GM19240 (cell line): Measurements from ENCODE around the gene SHISAL2A.

Experiments used
- DNase-seq: peaks from one replicate; pipeline ENCODE4 v3.0.0; 2011; ENCODE audit warnings: low spot score; ENCODE audit not compliant: insufficient read length

The SHISAL2A gene

DNA sequence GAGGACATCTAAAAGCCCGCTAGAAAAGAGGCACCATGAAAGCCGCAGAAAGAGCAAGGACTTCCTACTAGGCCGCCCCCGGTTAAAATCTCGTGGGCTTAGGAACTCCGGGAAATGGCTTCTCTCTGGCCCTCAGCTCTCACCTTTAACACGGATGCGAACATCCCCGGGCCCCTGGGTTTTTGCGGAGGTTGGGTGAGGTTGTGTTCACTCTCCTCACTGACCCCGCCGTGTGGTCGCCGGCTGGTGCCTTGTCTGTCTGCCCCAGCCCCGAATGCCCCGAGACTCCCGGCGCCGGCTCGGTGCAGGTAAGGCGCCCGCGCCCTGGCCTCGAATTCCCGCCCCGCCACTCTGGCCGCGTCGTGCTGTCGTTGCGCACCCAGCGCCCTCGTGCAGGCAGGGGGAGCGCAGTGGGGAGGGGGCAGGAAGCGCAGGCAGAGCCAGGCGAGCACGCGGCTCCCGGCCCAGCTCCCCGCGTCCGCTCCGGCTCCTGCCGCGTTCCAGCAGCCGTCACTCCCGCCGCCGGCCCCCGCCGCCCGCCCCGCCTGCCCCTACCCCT, at the start of gene SHISAL2A:
SHISAL2A (plus strand) TSS at position 437 of the 559 bp plus-strand sequence. CDS start 326 bp downstream, outside the sequence.
- DNase-seq: no peak

DNA sequence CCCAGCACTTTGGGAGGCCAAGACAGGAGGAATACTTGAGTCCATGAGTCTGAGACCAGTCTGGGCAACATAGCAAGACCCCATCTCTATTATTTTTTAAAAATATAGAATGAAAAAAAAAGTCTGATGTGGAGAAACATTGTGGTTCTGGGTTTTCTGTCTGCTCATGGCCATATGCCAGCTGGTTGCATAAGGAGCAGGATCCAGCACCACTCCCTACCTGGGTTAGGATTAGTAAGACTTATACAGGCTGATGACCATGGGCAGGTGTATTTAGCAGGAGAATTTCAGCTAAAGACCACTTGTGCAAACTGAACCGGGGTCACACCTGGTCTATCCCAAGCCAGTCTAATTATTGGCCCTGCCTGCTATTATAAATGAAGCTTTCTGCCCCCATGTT, 47.5 kb upstream of the SHISAL2A start:
- no peak for DNase-seq

DNA sequence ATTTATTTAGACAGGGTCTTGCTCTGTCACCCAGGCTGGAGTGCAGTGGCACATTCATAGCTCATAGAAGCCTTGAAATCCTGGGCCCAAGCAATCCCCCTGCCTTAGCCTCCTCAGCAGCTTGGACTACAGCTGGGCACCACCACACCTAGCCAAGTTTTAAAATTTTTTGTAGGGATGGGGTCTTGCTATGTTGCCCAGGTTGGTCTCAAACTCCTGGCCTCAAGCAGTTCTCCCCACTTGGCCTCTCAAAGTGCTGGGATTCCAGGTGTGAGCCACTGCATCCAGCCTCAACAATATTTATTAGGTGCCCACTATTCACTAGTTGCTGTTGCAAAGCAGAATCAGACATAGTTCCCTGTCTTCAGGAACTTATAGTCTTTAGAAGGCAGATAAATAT, 44.9 kb upstream of the SHISAL2A start:
- DNase-seq: no peak

DNA sequence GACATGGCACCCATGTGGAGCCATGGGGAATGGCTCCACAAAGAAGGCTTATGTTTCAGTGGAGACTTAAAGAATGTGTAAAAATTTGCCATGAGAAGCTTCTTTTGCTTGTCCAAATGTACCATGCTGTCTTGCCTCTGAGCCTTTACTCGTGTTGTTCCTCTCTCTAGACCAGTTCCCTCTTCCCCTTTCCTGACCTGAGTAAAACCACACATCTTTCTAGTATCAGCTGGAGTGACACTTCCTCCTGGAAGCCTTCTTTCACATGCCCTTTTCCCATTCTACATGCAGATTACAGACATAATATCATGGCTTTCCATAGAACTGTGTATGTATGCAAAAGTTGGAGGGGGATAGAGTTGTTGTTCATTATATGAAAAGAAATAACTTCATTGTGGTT, 44.4 kb upstream of the SHISAL2A start:
- DNase-seq: no peak

DNA sequence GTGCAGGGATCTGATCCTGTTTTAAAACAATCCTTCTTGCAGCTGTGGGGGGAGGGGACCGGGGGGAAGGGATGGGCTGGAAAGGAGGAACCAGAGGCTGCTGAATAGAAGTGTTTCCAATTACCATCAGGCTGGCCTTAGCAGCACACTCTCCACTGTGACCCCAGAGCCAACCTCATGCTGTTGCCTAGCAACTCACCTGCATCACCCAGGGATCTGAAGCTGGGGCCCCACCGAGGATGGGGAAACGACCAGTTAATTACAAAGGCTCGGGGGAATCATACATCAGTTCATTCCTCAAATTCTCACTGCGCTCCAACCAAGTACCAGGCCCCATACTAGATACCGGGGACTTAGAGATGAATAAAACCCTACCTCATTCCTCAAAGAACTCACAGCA, 42.7 kb upstream of the SHISAL2A start:
- no peak for DNase-seq

DNA sequence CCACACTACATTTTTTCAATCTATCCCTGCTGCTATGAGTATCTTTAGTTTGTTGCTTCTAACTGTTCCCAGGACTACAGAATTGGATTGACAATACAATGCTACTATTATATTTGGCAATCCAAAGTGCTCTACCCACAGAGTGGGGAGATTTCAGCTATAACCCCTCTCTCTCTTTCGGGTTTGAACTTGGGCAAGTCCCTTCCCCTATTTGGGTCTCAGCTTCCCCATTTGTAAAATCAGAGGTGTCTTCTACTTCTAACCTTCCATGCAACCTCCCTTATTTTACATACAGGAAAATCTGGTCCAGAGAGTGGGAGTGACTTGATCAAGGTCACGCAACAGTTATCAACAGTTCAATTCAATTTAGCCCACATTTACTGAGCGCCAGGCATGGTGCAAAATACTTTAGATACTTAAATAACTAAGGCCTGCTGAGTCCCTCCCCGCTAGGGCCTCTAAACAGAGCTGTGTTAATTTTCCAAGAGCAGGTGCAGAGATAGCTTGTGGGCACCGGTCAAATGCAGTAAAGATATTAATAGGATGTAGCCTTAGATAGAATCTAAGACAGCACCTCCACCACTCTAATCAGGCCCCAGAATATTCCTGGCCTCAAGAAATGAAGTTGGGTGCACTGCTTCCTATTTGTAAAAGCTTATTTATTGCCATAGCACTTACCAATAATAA, 40.2 kb upstream of the SHISAL2A start:
- no peak for DNase-seq

DNA sequence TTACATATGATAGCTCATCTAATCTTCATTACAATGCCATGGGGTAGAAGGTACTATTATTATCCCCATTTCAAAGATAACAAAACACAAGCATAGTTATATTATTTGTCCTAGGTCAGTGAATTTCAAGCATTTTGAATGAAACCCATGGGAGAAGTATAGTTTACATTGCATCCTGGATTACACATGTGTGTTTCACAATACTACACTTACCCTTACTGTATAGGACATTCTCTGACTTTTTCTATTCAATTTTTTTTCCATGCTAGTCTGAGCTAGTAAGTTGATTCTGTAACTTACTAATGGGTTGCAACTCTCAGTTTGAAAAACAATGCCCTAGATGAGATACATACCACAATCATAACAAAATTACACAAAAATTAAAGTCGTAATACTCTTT, 39.5 kb upstream of the SHISAL2A start:
- no peak for DNase-seq

DNA sequence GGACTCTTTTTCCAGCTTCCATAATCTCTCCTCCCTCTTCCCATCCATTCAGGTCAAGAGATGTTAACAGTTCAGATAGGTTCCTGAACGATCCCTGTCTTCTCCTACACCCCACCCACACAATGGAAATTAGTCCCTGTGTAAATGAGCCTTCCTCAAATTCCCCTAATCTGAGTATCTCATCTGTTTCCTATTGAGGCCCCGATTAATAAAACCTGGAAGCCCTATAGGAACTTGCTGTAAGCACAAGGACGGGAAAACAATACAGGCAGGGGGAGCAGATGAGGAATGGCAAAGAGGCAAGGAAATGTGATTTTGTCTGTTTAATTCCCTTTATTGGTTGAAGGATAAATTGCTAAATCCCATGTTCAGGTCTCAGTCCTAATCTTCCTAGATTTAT, 37.9 kb upstream of the SHISAL2A start:
- DNase-seq: no peak

DNA sequence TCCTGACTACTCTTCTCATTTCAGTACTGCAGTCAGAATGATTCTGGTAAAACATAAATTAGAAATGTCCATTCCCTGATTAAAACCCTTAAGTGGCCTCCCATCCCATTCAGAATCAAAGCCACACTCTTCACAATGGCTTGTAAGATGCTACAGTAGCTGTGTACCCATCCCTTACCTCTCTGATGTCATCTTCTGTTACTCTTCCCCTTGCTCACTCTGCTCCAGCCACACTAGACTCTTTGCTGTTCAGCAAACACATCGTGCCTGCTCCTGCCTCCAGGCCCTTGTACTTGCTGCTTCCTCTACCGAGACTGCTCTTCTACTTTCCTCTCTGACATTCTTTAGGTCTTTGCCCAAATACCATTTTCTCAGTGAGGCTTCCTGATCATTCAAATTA, 35.1 kb upstream of the SHISAL2A start:
- DNase-seq: no peak

DNA sequence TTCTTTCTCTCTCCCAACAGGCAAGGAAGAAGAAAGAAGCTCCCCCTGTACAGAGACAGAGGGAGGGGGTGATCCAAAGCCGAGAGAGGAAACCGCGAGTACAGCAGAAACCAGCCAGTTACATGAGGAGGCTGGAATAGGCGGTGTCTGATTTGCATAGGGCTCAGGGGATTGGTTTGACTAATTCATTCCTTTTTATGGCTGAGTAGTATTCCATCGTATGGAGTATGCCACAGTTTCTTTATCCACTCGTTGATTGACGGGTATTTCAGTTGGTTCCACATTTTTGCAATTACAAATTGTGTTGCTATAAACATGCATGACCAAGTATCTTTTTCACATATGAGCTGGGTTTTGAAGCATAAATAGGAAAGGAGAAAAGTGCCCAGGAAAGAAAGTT, 34.2 kb upstream of the SHISAL2A start:
- DNase-seq: no peak

DNA sequence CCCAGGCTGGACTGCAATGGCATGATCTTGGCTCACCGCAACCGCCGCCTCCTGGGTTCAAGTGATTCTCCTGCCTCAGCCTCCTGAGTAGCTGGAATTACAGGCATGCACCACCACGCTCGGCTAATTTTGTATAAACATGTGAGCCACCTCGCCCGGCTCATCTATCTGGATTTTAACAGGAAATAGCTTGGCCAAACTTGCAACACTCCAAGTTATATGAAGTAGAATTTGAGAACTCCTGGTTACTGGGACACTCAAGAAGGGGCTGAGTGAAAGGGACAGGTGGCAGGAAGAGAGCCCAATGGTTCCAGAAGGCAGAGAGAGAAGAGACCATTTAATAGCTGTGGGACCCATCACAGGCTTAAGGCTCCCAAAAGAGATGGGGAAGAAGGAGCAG, 33.7 kb upstream of the SHISAL2A start:
- no peak for DNase-seq

DNA sequence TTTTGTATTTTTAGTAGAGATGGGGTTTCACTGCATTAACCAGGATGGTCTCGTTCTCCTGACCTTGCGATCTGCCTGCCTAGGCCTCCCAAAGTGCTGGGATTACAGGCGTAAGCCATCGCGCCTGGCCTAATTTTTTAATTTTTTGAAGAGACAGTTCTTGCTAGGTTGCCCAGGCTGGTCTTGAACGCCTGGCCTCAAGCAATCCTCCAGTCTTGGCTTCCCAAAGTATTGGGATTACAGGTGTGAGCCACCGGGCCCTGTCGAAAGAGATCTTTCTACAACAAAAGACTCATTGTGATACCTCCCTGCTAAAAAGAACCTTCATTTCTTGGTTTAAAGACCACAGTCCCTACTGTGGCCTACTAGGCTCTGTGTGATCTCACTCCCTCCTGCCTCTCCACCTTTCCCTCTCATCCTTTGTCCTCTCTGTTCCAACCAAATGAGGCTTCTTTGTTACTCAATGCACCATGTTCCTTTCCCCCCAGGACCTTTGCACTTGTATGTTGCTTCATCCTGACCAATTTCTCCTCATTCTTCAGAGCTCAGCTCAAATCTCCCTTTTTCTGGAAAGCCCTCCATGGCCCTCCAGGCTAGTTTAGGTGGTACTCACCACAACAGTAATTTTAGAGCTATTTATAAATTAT, 32.3 kb upstream of the SHISAL2A start:
- no peak for DNase-seq

DNA sequence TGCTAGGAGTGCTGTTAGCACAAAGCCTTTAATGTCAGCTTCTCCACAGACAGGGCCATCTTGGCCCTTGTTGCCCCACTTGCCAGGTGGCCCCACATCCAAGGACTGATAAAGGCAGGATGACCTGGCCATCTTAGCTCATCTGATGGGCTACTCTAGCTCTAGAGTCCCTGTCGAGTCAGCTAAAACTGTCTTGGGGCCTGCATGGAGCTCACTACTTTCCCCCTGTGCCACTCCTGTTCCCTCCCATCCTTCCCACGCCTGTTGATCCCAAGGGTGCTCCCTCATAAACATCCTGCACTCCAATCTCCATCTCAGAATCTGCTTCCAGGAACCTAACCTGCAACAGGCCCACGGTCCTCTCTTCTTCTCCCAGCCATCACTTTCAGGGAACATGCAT, 31.4 kb upstream of the SHISAL2A start:
- DNase-seq: no peak

DNA sequence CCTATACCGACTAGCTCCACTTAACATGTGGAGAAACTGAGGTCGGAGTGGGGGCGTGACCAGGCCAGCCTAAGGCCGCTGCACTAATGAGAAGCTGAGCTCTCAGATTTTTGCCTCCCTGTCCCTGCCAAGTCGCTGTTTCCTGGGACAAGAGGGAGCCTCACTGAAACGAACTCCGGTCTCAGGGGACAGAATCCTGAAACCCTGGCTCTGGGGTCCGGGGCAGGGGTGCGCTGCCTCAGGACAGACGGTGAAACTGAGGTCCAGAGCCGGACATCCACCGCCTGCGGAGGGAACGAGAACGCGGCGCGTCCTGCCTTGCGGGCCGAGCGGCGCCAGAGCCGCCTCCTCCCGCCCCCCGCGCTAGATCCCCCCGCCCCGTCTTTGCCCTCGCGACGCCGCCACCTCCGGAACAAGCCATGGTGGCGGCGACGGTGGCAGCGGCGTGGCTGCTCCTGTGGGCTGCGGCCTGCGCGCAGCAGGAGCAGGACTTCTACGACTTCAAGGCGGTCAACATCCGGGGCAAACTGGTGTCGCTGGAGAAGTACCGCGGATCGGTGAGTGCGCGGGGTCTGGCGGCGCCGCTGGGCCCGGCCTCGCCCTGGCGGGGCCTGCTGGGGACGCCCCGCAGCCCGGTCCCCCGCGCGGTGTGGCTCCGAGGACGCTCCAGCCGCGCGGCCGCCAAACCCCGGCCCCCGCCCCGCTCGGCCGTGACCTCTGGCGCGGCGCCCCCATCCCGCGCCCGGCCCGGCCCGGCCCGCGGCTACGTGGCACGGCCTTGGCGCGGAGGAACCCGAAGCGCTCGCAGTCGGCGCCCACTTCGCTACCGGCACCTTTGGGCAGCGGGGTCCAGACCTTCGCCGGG, 30.7 kb upstream of the SHISAL2A start, which contains the start of gene GPX7:
GPX7 (plus strand) TSS at position 381 of the 865 bp plus-strand sequence; CDS start at position 420, 39 bp downstream.
- peak; percentile 29 for DNase-seq

DNA sequence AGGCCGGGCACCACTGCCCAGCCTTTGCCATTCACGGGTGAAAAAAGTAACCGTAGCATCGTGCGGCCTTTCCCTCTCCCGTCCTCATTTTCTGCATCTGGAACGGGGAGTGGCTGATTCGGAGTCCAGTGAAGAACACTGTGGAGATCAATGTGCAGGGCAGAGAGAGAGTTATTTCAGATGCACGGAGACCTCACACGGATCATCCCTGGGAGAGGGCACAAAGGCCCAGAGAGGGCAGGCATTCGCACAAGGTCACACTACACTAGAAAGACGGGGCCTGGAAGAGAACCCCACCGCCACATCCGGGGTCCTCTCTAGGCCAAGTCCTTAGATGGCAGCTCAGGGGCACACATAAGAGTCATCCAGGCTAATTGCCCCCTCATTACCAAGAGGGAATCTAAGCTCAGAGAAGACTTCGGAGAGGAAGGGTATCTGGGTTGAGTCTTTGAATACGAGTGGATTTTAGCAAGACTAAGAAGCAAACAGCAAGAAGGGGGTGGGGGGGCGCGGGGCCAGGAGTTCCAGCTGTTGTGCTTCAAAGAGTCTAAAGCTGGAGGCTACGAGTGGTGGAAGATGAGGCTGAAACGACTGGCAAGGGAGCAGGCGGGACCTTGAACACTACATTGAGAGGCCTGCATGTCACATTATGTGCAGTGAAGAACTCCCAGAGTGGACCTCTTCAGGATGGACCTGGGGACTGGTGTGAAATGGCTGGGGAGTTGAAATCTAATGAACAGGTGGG, 29.9 kb upstream of the SHISAL2A start:
- no peak for DNase-seq

DNA sequence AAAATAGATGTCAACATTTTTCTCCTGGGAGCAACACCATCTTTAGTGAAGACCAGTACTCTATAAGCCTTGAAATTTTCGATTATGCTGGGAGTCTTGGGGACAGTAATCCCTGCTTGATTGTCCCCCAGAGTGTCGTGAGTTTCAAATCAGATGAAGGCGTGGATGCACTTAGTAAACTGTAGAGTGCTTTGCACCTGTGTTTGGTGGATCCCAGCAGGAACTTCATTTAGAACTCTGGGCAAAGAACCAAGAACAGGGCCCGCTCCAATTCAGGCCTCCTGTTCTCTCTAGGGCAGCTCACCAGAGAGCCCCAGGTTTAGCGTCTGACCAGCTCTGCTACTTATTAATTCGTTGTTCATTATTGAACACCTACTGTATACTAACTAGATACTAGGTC, 29.3 kb upstream of the SHISAL2A start:
- DNase-seq: no peak

DNA sequence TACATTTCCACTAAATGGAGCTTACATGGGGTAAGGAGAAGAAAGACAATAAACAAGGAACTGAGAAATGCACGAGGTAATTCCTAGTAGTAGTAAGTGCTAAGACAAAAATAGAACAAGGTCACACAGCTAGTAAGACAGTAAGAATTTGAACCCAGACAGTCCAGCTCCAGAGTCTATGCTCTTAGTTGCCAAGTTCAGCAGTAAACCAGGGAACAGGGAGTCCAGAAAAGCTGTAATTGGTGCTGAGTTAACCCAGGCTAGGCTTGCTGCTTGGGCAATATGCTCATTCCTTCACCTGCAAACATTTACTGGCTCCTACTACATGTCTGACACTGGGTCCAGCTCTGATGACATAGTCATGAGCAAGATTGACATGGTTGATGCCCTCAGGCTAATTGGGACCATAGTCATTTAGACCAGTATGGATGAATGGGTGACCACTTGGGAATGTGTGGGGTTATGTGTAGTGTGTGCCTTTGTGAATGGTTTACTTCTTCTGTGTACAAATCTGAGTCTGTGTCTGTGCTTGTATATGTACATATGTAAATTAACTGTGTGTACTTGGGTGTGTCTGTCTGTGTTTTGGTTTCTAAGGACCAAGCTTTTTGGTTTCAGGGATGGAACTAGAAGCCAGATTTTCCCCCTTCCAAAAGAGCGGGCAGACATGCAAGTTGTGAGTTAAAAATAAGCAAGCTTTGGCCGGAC, 28.8 kb upstream of the SHISAL2A start:
- DNase-seq: no peak

DNA sequence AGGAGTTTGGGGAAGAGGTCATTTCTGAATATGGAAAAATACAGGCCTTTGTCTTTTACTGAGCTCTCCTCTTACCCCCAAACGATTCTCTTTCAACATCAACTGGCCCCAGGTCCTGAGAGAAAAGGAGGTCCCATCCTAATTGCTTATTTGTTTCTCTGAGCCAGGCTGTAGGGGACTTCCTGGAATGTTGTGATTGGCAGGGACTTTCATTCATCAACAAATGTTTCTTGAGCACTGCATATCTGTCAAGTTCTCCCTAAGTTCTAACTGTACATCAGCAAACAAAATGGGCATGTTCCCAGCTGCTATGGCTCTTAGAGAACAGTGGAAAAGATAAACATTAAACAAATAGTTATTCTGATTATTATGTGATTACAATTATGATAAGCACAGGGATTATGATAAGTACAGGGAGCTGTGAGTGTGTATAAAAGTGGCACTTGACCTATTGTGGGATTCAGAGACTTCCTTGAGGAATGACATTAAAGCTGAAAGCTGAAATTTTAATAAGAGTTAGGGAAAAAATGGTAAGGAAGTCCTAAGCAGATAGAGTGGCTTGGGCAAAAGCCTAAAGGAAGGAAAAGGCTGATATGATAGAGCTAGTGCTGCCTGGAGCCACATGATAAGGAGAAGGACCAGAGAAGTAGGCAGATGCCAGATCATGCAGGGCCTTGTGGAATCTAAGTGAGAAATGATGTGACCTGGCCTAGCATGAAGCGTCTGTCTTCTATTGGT, 19.2 kb upstream of the SHISAL2A start:
- no peak for DNase-seq

DNA sequence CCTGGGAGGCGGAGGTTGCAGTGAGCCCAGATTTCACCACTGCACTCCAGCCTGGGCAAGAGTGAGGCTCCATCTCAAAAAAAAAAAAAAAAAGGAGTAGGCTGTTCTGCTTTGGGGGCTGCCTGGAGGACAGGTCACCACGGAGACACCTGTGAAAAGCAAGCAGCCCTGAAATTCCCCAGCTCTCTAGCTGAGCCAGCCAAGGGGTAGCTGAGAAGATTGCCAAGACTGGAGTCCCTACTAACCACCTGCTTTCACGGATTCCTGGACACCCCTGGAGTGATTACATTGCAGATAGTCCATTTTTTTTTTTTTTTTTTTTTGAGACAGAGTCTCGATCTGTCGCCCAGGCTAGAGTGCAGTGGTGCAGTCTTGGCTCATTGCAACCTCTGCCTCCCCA, 18.3 kb upstream of the SHISAL2A start:
- no peak for DNase-seq

DNA sequence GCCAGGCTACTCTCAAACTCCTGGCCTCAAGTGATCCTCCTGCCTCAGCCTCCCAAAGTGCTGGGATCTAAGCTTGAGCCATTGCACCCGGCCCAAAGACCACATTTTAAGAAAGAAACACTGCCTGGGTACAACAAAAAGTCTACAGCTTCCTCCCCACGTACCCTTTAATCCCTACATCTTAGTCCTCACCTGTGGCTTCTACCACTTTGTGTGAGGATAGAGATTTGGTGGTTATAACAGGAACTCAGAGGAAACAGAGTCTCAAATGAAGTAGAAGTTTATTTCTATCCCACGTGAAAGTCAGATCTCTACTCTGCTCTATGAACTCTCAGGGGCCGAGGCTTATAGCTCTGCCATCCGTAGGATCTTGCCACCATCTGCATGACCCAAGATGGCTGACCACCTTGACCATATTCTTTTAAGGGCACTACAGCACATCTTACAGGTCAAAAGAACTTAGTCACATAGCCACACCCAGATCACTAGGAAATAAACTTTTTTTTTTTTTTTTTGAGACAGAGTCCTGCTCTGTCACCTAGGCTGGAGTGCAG, 17.4 kb upstream of the SHISAL2A start:
- no peak for DNase-seq
